Measurements from ENCODE around the gene SERPINA5.

DNA sequence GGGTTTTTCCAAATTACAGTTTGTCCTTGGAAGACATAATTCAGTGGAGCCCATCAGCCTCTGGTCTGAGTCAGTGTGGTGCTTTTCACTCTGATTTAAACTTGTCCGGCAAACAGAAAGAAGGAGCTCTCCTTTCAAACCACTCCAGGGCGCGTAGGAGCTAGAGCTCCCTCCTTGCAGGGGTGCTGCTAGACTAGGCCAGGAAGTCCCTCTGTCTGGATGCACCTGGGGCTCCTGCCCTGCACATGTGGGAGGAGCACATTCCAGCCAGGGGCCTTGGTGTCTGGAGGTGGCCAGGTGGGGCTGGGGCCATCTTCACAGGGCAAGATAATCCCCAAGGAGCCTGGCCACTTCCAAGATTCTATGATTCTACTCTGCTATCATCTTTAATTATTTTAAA, 34.0 kb downstream of the SERPINA5 start:
- TF ChIP-seq, protein P1, sequence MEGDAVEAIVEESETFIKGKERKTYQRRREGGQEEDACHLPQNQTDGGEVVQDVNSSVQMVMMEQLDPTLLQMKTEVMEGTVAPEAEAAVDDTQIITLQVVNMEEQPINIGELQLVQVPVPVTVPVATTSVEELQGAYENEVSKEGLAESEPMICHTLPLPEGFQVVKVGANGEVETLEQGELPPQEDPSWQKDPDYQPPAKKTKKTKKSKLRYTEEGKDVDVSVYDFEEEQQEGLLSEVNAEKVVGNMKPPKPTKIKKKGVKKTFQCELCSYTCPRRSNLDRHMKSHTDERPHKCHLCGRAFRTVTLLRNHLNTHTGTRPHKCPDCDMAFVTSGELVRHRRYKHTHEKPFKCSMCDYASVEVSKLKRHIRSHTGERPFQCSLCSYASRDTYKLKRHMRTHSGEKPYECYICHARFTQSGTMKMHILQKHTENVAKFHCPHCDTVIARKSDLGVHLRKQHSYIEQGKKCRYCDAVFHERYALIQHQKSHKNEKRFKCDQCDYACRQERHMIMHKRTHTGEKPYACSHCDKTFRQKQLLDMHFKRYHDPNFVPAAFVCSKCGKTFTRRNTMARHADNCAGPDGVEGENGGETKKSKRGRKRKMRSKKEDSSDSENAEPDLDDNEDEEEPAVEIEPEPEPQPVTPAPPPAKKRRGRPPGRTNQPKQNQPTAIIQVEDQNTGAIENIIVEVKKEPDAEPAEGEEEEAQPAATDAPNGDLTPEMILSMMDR (IDR thresholded peaks at IDR 0.05; ENCODE audit: low read length), result no peak
- TF ChIP-seq EZH2phosphoT487 (IDR thresholded peaks at IDR 0.05; ENCODE audit: low read length) (no peak), EZH2 (optimal IDR thresholded peaks at IDR 0.05; ENCODE audit: low read depth, low read length) (no peak)
